Liver (tissue), 9 donors: ENCODE results near the gene SLC26A1. TPM values are rescaled to one million over a fixed set of nuclear protein-coding genes. Genes with fewer than 3 reads are reported as not detected.

Source experiments
- DNase-seq: peaks from one replicate; pipeline ENCODE4 v3.0.0-alpha.2; 2017; ENCODE audit warnings: low spot score
- H3K27ac ChIP-seq, 2 donors: one replicate each; pipeline ENCODE4 v1.7.0; 2013; ENCODE audit warnings: inconsistent platforms in 2 of 2, low read length in 2 of 2, control low read depth in 1 of 2, low read depth in 1 of 2, mild to moderate bottlenecking in 1 of 2
- H3K27me3 ChIP-seq, 4 donors: one replicate each; pipeline versions ENCODE4 v1.6.1 to v1.7.0; 2013; ENCODE audit warnings: low read length in 3 of 4, inconsistent platforms in 1 of 4, mild to moderate bottlenecking in 1 of 4, moderate library complexity in 1 of 4; ENCODE audit not compliant: control insufficient read depth in 4 of 4, insufficient read depth in 4 of 4
- H3K36me3 ChIP-seq, 4 donors: one replicate each; pipeline versions ENCODE4 v1.6.1 to v1.7.0; 2013; ENCODE audit warnings: low read length in 3 of 4, mild to moderate bottlenecking in 3 of 4, low read depth in 1 of 4, moderate library complexity in 1 of 4; ENCODE audit not compliant: control insufficient read depth in 4 of 4, insufficient read depth in 3 of 4
- H3K4me1 ChIP-seq, 4 donors: one replicate each; pipeline versions ENCODE4 v1.6.1 to v1.7.0; 2013; ENCODE audit warnings: low read length in 3 of 4, mild to moderate bottlenecking in 3 of 4, moderate library complexity in 1 of 4; ENCODE audit not compliant: control insufficient read depth in 4 of 4, insufficient read depth in 4 of 4
- H3K4me3 ChIP-seq, 3 donors: one replicate each; pipeline versions ENCODE4 v1.6.1 to v1.7.0; 2013; ENCODE audit warnings: low read length in 3 of 3, control low read depth in 1 of 3, low read depth in 1 of 3, mild to moderate bottlenecking in 1 of 3
- H3K9ac ChIP-seq, 2 donors: one replicate each; pipeline ENCODE4 v1.7.0; 2013; ENCODE audit warnings: low read length in 2 of 2, mild to moderate bottlenecking in 2 of 2, moderate library complexity in 2 of 2, control low read depth in 1 of 2, low read depth in 1 of 2
- H3K9me3 ChIP-seq, 4 donors: one replicate each; pipeline versions ENCODE4 v1.6.1 to v1.7.0; 2013; ENCODE audit warnings: low read length in 3 of 4; ENCODE audit not compliant: control insufficient read depth in 4 of 4
- ATF3 ChIP-seq: IDR thresholded peaks from 2 replicates; pipeline ENCODE4 v1.6.1; 2016; ENCODE audit warnings: antibody characterized with exemption
- EGR1 ChIP-seq, 2 donors: IDR thresholded peaks; 2 replicates each; pipeline ENCODE4 v1.6.1; 2016 to 2018; ENCODE audit warnings: antibody characterized with exemption in 2 of 2, low read depth in 2 of 2
- FOXA2 ChIP-seq: IDR thresholded peaks from 2 replicates; pipeline ENCODE4 v1.6.1; 2016; ENCODE audit warnings: antibody characterized with exemption
- HNF4A ChIP-seq, 2 donors: conservative IDR thresholded peaks; 2 replicates each; pipeline ENCODE4 v1.6.1; 2016; ENCODE audit warnings: antibody characterized with exemption in 2 of 2, mild to moderate bottlenecking in 2 of 2
- JUND ChIP-seq, 2 donors: IDR thresholded peaks; 2 replicates each; pipeline ENCODE4 v1.6.1; 2016; ENCODE audit warnings: antibody characterized with exemption in 2 of 2
- MAX ChIP-seq: IDR thresholded peaks from 2 replicates; pipeline ENCODE4 v1.6.1; 2016; ENCODE audit warnings: antibody characterized with exemption
- RXRA ChIP-seq, 2 donors: IDR thresholded peaks; 2 replicates each; pipeline ENCODE4 v1.6.1; 2017 to 2018; ENCODE audit warnings: antibody characterized with exemption in 2 of 2, mild to moderate bottlenecking in 1 of 2
- YY1 ChIP-seq: IDR thresholded peaks from 2 replicates; pipeline ENCODE4 v1.6.1; 2016; ENCODE audit warnings: antibody characterized with exemption, mild to moderate bottlenecking
- WGBS: extraction: QIAGEN DNeasy Blood & Tissue Kit; methylation state at CpG from one replicate; pipeline ENCODE4 v1.1.7; 2013; 5-methylcytosine and 5-hydroxymethylcytosine counted together
- polyA plus RNA-seq, 2 donors: library from polyadenylated mRNA; stranded (reverse) in 1 of 2; unstranded in 1 of 2; fragments of 200-250 nt in 1 of 2; fragments of >200 nt in 1 of 2; fragmentation: Nextera tagmentation in 1 of 2; extraction: Ambion mirVana in 1 of 2; gene quantifications; one replicate each; pipeline versions ENCODE4 v1.2.1 to v1.2.3, GENCODE V29; 2013 to 2015
- total RNA-seq, 2 donors: library from RNA; depleted of rRNA; stranded (reverse); fragments of >200 nt; gene quantifications; one replicate each; pipeline ENCODE4 v1.2.3, GENCODE V29; 2014
- donor health status: healthy.
- donor health status: healthy.
- donor health status: healthy.
- donor health status: healthy.
- donor health status: healthy.

The SLC26A1 gene
- total RNA-seq (10 to 100 TPM; 34.7 to 41.0 TPM), polyA plus RNA-seq (10 to 100 TPM in 1 of 2 donors, 1 to 10 TPM in 1; 5.1 to 17.8 TPM)

GRCh38 chr4:993111-994029 lies at the start of gene SLC26A1:
Gene SLC26A1, minus strand, starts transcription at chr4:993404. Its CDS starts 1,701 bp downstream, at chr4:991703.
- WGBS: 36% methylated on average over 37 of the region's 37 CpGs
- peak; percentile 79 to 86 for TF ChIP-seq HNF4A (conservative IDR thresholded peaks at IDR 0.05)
- peak; percentile 45 to 61 for TF ChIP-seq RXRA (IDR thresholded peaks at IDR 0.05)
- no peak for TF ChIP-seq ATF3
- peak in 1 of 2 donors; percentile 29 for TF ChIP-seq EGR1 (IDR thresholded peaks at IDR 0.05; ENCODE audit: low read depth in 2 of 2)
- no peak for TF ChIP-seq FOXA2
- peak; percentile 73 for TF ChIP-seq YY1
- H3K36me3 ChIP-seq: peaks cover 0 to 8% (median 4%) of the 10 kb centered on the region in 4 donors
- peak within 1 kb of the TSS; percentile 53 to 77 (median 60) for H3K4me3 ChIP-seq
- H3K27ac ChIP-seq: peak within 1 kb of the TSS; percentile 92 to 99
- peak within 1 kb of the TSS; percentile 84 to 99 for H3K9ac ChIP-seq
- peak; percentile 58 for DNase-seq
- H3K9me3 ChIP-seq: no peaks in the 10 kb centered on the region
- H3K4me1 ChIP-seq: peaks cover 11 to 39% (median 25%) of the 10 kb centered on the region in 4 donors
- no peaks in the 10 kb centered on the region for H3K27me3 ChIP-seq

DNA sequence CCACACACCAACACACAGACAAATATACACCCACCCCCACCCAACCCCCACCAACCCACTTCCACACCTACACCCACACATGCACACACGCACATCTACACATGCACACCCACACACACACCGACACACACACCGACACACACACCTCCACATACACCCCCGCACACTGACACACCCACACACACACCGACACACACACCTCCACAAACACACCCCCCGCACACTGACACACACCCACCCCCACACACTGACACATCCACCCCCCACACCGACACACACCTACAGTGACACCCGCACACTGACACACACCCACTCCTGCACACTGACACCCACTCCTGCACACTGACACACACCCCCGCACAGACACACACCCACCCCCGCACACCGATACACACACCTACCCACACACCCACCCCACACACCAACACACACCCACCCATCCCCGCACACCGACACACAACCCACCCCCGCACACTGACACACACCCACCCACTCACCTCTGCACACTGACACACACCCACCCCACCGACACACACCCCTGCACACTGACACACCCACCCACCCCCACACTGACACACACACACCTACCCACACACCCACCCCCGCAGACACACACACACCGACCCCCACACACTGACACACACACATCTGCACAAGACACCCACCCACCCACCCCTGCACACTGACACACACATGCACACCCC lies 49.3 kb upstream of the SLC26A1 start:
- Histone ChIP-seq H3K36me3 (no peaks in the 10 kb centered on the region), H3K9ac (no peak overlapping the region), H3K4me3 (no peak overlapping the region), H3K27me3 (peaks cover 0 to 4% (median 0%) of the 10 kb centered on the region in 4 donors), H3K27ac (no peak overlapping the region), H3K9me3 (no peaks in the 10 kb centered on the region), H3K4me1 (peaks cover 6 to 9% (median 8%) of the 10 kb centered on the region in 4 donors)
- no peak for DNase-seq
- TF ChIP-seq JUND (IDR thresholded peaks at IDR 0.05) (no peak), FOXA2 (no peak)
- 93% methylated on average over 17 of the region's 17 CpGs for WGBS

- Histone ChIP-seq H3K36me3 (no peaks in the 10 kb centered on the region), H3K27me3 (peaks cover 0 to 4% (median 0%) of the 10 kb centered on the region in 4 donors), H3K9ac (no peak overlapping the region), H3K9me3 (no peaks in the 10 kb centered on the region), H3K4me1 (peaks cover 1 to 3% (median 2%) of the 10 kb centered on the region in 4 donors), H3K27ac (no peak overlapping the region), H3K4me3 (no peak overlapping the region)
- no peak for TF ChIP-seq EGR1 (IDR thresholded peaks at IDR 0.05; ENCODE audit: low read depth in 2 of 2)
- TF ChIP-seq JUND (IDR thresholded peaks at IDR 0.05): no peak
- no peak for TF ChIP-seq MAX
- 70% methylated on average over 8 of the region's 8 CpGs for WGBS
- no peak for DNase-seq
Measured at GRCh38 chr4:1041936-1042330, 48.7 kb upstream of the SLC26A1 start.
